ENCODE data around the gene ADAMTS2. TPM values are rescaled to one million over a fixed set of nuclear protein-coding genes. Genes with fewer than 3 reads are reported as not detected.

Gene ADAMTS2
- total and polyA plus RNA-seq, 2 donors (not counting 3 experiments of a cell fraction or from before 2014, with no cell fraction given) = not detected

GRCh38 chr5:179131886-179132585, 213.2 kb downstream of the ADAMTS2 start:
- Histone ChIP-seq H2AFZ (ENCODE audit: low read depth, low read length) (no peak overlapping the region), H3K4me1 (ENCODE audit: control insufficient read depth, extremely low read depth, insufficient read depth, low read length) (no peaks in the 10 kb centered on the region), H3K9me3 (replicated peaks; ENCODE audit: control insufficient read depth, insufficient read depth, low read length) (peaks cover 5% of the 10 kb centered on the region), H3K9ac (replicated peaks; ENCODE audit: extremely low read depth, insufficient read depth, low read length) (no peak overlapping the region), H3K27me3 (ENCODE audit: control insufficient read depth in 2 of 2, insufficient read depth in 2 of 2, low read length in 2 of 2) (no peaks in the 10 kb centered on the region), H4K20me1 (replicated peaks; ENCODE audit: control insufficient read depth, extremely low read depth, insufficient read depth, low read length) (no peaks in the 10 kb centered on the region), H3K9me1 (replicated peaks; ENCODE audit: control insufficient read depth, extremely low read depth, insufficient read depth, low read length) (no peaks in the 10 kb centered on the region), H3K36me3 (ENCODE audit: control insufficient read depth in 2 of 2, extremely low read depth in 1 of 2, insufficient read depth in 2 of 2, low read length in 2 of 2) (no peaks in the 10 kb centered on the region), H3K27ac (ENCODE audit: insufficient read depth, low read depth, low read length) (no peak overlapping the region), H3K4me3 (replicated peaks in 1 of 3; ENCODE audit: insufficient read depth in 1 of 3, low read depth in 1 of 3, low read length in 3 of 3) (no peak overlapping the region), H3K79me2 (ENCODE audit: control insufficient read depth, insufficient read depth, low read length) (no peaks in the 10 kb centered on the region), H3K4me2 (ENCODE audit: insufficient read depth, low read length) (no peak overlapping the region)
- CTCF ChIA-PET = no interaction called here
- no peak for DNase-seq (ENCODE audit: low read depth, low spot score)
- TF ChIP-seq MAX (IDR thresholded peaks at IDR 0.05; ENCODE audit: insufficient read depth, insufficient read length) (no peak), JUN (IDR thresholded peaks at IDR 0.05; ENCODE audit: borderline replicate concordance, insufficient read depth, insufficient read length, low read depth) (no peak), POLR2A (IDR thresholded peaks at IDR 0.05; ENCODE audit: low read depth, low read length) (no peak), GATA2 (IDR thresholded peaks at IDR 0.05; ENCODE audit: insufficient read depth, insufficient read length, low read depth, low read length) (no peak), CTCF (IDR thresholded peaks at IDR 0.05; ENCODE audit: extremely low read depth in 1 of 2, insufficient read depth in 1 of 2, low read depth in 1 of 2, low read length in 2 of 2) (no peak), POLR2AphosphoS5 (IDR thresholded peaks at IDR 0.05; ENCODE audit: insufficient read depth, low read depth, low read length) (no peak), MYC (IDR thresholded peaks at IDR 0.05; ENCODE audit: low read depth, low read length) (no peak), FOS (IDR thresholded peaks at IDR 0.05; ENCODE audit: borderline replicate concordance, insufficient read depth, low read length) (no peak), EZH2 (IDR thresholded peaks at IDR 0.05; ENCODE audit: borderline replicate concordance, low read depth, low read length, severe bottlenecking) (no peak)
- POLR2A ChIA-PET = no interaction called here
- dilution Hi-C loops (cut with MboI; ENCODE audit: extremely low pct_ligation_motif_present, low sequenced_read_pairs) = no loop called here
- intact Hi-C loops (cut with micrococcal nuclease) = no loop called here
- no peak for FAIRE-seq
- no TSS peak for BruUV-seq (replicated peaks)
